Right renal cortex interstitium (tissue), 3 donors: Measurements from ENCODE around the gene OVCA2. TPM values are rescaled to one million over a fixed set of nuclear protein-coding genes. Genes with fewer than 3 reads are reported as not detected.

ENCODE experiments used
- DNase-seq, 3 donors: peaks; one replicate each; pipeline ENCODE4 v3.0.0-alpha.2; 2013; ENCODE audit warnings: low read depth in 3 of 3, low spot score in 2 of 3
- polyA plus RNA-seq, 3 donors: library from polyadenylated mRNA; unstranded; fragments of 120-200 nt; gene quantifications; one replicate each; pipeline ENCODE4 v1.2.1, GENCODE V29; 2013; ENCODE audit not compliant: insufficient read length in 3 of 3

The OVCA2 gene
- polyA plus RNA-seq, 3 donors = 13.1 to 14.5 (median 14.0) TPM

DNA sequence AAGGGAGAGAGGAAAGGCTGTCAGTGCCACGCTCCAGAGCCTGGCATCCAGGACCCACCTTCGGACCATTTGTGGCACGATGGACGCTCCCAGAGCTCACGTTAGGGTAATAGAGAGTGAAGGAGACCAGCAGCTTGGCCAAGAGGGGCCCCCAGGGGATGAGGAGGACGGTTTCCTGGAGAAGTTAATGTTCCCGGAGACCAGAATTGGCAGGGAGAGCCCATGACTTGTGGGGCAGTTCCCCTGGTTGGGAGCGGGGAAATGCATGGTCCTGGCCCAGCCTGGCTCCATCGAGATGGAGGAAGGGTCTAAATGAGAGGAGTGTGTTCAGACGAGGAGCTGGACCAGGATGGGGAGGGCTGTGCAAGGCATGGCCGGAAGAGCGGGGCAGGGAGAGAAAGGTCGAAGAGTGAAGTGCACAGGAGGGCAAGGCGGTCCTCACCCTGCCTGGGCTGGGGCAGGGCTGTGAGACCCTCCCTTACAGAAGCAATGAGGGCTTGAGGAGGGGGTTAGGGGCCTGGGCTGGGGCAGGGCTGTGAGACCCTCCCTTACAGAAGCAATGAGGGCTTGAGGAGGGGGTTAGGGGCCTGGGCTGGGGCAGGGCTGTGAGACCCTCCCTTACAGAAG, 10.2 kb downstream of the OVCA2 start:
- no peak for DNase-seq

DNA sequence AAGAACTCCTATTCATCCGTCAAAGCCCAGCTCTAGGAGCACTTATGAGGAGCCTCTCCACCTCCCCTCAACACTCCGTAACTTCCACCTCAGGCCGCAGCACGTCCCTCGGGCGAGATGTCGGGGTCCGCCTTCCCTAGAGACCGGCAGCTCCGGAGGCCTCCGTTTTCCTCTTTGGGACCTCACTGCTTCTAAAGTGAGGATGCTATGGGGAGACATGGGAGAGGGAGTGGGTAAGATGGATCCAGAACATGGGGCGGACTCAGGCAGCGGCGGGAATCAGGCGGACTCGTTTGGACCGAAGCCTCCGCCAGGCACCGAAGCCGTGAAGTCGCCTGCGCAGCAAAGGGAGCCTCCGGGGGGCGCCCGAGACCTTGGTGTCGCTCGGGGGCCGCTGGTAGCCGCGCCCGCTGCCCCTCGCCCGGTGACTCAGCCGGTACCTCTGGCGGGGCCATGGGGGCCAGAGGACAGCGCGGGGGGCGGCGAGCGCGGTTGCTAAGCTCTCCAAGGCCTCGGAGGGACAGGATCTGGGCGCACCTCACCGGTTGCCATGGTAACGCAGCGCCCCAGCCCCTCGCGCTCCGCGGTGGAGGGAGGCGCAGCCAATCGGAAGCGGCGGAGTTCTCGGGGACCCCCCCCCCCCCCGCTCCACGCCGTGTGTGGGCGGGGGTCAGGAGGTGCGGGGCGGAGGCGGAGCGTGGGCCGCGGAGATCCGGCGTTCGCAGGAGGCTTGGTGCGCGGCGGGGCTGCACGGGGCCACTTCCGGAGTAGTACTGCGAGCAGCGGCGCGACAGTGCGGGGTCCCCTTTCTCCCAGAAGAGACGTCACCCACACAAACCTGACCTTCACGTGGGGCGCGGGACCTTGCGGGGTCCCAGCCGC, 11.8 kb downstream of the OVCA2 start:
- DNase-seq = no peak

DNA sequence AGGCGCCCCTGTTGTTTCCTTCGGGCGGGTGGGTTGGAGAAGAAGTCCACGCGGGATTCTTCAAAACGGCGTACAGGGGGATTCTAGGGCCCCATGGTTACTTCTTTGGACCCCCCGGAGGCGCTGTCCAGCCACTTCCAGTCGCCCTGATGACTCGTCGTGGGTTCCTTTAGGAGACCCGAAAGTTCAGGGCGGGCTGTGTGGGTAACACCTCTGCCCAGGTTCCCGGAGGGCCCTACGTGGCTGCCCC, 12.4 kb downstream of the OVCA2 start:
- DNase-seq = no peak

DNA sequence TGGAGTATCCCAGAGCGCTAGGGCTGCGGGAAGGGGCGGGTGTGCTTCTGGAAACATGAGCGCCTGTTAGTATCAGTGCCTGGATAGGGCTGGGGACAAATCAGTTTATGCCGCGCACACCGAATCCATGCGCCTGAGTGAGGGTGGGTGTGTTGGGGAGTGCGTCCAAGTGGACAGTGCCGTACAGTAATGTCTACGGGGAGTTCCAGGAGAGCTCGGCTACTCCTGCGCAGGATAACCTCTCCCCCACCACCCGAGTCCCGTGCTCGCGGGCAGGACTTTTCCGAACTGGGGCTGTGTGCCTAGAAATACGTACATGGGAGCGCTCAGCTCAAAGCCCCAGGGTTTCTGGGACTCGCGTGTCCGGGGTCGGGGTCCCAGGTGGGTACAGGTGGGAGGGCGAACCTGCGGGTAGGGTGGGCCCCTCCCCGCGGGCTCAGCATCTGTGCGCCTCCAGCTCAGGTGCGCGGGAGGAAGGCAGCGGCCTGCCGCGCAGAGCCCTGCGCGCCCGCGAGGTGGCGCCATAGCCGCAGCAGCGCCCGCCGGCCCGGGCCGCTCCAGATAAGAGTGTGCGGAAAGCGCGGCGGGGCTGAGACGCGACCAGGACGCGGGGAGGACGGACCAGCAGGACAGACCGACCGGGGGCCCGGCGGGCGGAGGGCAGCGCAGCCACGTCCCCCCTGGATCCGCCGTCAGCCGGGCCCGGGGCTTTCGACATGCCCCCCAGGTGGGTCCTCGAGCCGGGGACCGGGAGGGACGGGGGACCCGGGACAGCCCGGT, 12.9 kb downstream of the OVCA2 start, which contains the start of gene HIC1:
TSS of gene HIC1 (plus strand) at position 592 of the 780 bp plus-strand sequence. CDS start 1,588 bp downstream, outside the sequence.
- no peak for DNase-seq

DNA sequence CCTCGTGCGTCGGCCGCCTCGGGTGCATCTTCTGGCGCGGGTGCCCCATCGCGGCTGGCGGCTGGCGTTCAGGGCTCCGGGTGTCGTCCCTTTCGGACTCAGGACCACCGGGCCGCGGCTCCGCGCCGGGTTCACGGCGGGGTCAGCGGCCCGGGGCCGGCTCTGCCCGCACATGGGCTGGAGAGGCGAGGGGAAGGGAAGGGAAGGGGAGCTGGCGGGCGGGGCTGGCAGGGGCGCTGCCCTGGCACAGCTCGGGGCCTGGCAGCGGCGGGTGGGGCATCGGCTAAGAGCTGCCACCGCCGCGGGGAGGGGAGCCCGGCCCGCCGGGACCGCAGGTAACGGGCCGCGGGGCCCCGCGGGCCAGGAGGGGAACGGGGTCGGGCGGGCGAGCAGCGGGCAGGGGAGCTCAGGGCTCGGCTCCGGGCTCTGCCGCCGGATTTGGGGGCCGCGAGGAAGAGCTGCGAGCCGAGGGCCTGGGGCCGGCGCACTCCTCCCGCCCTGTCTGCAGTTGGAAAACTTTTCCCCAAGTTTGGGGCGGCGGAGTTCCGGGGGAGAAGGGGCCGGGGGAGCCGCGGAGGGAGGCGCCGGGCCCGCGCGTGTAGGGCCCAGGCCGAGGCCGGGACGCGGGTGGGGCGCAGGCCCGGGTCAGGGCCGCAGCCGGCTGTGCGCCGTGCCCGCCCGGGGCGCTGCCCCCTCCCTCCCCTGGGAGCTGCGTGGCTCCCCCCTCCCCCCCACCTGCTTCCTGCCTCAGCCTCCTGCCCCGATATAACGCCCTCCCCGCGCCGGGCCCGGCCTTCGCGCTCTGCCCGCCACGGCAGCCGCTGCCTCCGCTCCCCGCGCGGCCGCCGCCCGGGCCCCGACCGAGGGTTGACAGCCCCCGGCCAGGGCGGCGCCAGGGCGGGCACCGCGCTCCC, 13.7 kb downstream of the OVCA2 start:
- DNase-seq = no peak

DNA sequence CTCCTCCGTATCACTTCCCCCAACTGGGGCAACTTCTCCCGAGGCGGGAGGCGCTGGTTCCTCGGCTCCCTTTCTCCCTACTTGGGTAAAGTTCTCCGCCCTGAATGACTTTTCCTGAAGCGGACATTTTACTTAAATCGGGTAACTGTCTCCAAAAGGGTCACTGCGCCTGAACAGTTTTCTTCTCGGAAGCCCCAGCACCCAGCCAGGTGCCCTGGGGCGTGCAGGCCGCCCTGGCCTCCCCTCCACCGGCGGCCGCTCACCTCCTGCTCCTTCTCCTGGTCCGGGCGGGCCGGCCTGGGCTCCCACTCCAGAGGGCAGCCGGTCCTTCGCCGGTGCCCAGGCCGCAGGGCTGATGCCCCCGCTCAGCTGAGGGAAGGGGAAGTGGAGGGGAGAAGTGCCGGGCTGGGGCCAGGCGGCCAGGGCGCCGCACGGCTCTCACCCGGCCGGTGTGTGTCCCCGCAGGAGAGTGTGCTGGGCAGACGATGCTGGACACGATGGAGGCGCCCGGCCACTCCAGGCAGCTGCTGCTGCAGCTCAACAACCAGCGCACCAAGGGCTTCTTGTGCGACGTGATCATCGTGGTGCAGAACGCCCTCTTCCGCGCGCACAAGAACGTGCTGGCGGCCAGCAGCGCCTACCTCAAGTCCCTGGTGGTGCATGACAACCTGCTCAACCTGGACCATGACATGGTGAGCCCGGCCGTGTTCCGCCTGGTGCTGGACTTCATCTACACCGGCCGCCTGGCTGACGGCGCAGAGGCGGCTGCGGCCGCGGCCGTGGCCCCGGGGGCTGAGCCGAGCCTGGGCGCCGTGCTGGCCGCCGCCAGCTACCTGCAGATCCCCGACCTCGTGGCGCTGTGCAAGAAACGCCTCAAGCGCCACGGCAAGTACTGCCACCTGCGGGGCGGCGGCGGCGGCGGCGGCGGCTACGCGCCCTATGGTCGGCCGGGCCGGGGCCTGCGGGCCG, 14.7 kb downstream of the OVCA2 start:
- no peak for DNase-seq

DNA sequence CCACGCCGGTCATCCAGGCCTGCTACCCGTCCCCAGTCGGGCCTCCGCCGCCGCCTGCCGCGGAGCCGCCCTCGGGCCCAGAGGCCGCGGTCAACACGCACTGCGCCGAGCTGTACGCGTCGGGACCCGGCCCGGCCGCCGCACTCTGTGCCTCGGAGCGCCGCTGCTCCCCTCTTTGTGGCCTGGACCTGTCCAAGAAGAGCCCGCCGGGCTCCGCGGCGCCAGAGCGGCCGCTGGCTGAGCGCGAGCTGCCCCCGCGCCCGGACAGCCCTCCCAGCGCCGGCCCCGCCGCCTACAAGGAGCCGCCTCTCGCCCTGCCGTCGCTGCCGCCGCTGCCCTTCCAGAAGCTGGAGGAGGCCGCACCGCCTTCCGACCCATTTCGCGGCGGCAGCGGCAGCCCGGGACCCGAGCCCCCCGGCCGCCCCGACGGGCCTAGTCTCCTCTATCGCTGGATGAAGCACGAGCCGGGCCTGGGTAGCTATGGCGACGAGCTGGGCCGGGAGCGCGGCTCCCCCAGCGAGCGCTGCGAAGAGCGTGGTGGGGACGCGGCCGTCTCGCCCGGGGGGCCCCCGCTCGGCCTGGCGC, 15.4 kb downstream of the OVCA2 start:
- no peak for DNase-seq

DNA sequence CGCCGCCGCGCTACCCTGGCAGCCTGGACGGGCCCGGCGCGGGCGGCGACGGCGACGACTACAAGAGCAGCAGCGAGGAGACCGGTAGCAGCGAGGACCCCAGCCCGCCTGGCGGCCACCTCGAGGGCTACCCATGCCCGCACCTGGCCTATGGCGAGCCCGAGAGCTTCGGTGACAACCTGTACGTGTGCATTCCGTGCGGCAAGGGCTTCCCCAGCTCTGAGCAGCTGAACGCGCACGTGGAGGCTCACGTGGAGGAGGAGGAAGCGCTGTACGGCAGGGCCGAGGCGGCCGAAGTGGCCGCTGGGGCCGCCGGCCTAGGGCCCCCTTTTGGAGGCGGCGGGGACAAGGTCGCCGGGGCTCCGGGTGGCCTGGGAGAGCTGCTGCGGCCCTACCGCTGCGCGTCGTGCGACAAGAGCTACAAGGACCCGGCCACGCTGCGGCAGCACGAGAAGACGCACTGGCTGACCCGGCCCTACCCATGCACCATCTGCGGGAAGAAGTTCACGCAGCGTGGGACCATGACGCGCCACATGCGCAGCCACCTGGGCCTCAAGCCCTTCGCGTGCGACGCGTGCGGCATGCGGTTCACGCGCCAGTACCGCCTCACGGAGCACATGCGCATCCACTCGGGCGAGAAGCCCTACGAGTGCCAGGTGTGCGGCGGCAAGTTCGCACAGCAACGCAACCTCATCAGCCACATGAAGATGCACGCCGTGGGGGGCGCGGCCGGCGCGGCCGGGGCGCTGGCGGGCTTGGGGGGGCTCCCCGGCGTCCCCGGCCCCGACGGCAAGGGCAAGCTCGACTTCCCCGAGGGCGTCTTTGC, 16.2 kb downstream of the OVCA2 start:
- DNase-seq = no peak

DNA sequence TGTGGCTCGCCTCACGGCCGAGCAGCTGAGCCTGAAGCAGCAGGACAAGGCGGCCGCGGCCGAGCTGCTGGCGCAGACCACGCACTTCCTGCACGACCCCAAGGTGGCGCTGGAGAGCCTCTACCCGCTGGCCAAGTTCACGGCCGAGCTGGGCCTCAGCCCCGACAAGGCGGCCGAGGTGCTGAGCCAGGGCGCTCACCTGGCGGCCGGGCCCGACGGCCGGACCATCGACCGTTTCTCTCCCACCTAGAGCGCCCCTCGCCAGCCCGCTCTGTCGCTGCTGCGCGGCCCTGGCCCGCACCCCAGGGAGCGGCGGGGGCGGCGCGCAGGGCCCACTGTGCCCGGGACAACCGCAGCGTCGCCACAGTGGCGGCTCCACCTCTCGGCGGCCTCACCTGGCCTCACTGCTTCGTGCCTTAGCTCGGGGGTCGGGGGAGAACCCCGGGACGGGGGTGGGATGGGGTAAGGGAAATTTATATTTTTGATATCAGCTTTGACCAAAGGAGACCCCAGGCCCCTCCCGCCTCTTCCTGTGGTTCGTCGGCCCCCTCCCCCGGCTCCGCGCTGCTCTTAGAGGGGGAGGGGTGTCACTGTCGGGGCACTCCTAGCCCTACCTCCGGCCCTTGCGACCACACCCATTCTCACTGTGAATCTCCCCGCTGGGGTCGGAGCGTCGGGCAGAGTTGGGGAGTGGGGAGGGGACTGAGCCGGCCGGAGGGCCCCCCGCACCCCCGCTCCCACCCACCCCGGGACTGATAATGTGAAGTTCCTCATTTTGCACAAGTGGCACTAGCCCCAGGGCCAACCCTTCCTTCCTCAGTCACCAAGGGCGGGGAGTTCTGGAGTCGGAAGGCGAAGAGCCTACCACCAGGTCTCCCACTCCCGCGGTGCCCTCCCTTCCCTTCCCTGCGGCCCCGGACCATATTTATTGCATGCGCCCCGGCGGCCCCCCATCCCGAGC, 17.0 kb downstream of the OVCA2 start:
- no peak for DNase-seq

DNA sequence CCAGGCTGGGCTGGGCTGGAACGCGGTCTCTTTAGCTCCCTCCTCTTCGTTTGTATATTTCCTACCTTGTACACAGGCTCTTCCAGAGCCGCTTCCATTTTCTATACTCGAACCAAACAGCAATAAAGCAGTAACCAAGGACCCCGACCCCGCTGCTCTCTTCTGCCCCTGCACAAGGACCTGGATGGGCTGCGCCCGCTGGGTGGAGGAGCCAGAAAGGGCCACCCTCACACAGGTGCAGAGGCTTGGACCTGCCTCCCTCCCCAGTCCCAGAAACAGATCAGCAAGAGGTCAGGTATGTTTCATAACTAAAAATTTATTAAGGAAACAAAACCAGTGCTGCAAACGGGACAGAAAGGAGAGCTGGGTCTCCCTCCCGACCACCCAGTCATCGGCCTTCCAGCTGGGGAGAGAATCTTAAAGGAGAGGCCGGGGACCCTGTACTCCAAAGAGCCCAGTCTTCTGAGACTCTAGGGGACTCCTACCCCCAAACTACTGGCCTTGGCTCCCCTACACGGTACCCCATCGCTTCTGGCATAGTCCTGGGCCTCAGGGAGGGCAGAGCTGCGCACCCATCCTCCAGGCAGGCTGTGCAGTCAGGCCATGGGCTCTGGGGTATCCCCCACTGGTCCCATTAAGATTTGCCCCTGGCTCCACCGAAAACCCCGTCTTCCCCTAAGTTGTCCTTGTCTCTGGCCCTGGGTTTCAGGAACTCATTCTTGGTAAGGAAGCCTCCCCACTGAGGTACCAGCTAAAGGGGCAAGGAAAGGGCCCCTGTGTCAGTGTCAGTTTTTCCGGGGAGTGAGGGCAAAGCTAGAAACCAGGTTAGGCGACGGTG, 17.9 kb downstream of the OVCA2 start:
- DNase-seq = no peak

DNA sequence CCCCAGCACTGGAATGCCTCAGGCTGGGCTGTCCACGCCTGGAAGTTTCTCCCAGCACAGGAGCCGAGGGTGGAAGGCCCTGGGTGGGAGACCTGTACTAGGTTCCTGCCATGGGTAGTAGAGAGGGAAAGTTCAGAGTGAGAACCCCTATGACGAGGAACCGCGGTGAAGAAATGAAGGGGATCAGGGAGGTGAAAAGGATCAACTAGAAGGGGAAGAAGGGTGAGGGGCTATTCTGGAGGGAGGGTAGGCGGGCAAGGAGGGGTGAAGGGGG, 18.5 kb downstream of the OVCA2 start:
- DNase-seq = no peak

DNA sequence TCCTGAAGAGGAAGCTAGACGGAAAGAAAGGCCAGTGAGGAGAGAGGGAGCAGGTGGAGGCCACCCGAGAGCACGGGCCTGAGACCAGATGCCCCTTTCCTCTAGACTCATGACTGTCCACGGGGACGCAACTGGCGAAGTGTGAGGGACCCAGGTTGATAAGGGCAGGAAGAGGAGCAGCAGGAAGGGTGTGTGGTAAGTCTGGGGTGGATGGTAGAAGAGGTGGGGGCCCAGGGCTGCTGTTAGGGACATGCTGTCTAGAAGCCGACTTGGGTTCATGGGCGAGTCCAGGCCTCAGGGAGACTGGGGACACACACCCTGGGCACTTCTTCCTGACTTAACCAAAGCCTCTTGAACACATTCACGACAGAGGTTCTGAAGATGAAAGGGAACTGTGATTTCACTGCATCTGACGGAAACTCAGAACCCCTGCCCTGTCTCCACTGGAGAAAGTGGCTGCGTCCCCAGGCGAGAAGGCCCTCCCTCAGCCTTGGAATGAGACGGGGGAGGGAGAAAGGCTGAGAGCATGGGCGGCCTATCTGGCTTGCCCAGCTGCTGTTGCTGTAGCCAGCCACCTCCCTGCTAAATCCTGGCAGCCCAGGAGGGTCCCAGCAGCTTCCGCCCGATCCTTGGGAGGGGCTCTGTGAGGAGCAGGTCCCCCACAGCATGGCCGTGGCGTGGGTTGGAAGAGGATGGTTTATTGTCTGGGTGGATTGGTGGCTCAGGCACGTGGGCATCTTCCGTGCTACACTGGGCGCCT, 19.0 kb downstream of the OVCA2 start:
- DNase-seq = no peak

DNA sequence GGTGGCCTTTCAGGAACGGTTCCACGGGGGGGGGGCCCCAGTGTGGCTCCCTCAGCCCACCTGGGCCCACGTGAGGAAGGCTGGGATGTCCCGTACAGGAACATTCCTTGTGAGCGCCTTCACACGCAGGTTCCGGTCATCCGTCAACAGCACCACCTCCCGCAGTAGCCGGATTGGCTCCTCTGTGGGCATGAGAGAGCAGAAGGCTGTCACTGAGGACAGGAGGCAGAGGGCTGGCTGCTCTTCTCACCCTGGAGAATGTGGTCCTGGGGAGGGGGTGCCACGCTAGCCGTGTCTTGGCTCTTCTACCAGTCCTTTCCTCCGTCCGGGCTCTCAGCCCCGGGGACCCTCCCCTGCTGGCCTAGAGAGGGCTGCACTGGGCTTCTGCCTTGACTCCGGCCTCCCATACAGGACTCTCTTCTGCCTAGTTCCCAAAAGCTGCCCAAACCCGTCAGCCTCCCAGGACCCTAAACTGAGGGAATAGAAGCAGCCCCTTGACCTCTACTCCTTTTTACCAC, 19.7 kb downstream of the OVCA2 start:
- no peak for DNase-seq

DNA sequence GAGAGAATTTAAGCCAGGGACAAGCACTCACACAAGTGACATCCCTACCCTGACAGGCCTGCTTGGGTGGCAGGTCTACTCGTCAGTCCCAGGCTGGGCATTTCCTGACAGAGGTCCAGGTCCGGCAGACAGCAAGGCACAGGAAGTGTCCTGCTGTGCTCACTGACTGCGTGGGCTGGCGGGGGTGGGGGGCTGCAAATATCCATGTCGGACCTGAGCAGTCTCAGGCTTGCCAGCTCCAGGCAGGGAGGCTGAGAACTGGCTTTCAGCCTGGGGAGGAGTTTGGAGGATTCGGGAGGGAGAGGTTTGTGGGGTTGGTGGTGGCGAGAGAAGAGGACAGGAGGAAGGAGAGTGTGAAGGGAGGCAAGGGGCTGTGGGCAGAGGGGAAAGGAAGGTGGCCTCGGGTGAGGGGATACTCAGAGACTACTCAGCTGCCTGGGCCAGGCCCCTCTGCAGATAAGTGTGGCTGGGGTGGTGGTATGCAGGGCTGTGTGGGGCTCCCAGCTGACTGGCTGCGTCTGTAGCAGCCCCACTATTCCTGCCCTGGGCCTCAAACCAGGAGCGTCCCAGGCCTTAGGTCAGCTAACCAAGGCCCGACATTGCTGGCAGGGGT, 20.9 kb downstream of the OVCA2 start:
- no peak for DNase-seq
